LoVo (cell line): ENCODE measurements around the gene ZFAND3.

Experiments
- DNase-seq: peaks from one replicate; pipeline ENCODE4 v3.0.0-alpha.2; 2016; ENCODE audit warnings: low spot score

The ZFAND3 gene

GRCh38 chr6:38169977-38170526 is 350.5 kb downstream of the ZFAND3 start:
- no peak for DNase-seq

DNA sequence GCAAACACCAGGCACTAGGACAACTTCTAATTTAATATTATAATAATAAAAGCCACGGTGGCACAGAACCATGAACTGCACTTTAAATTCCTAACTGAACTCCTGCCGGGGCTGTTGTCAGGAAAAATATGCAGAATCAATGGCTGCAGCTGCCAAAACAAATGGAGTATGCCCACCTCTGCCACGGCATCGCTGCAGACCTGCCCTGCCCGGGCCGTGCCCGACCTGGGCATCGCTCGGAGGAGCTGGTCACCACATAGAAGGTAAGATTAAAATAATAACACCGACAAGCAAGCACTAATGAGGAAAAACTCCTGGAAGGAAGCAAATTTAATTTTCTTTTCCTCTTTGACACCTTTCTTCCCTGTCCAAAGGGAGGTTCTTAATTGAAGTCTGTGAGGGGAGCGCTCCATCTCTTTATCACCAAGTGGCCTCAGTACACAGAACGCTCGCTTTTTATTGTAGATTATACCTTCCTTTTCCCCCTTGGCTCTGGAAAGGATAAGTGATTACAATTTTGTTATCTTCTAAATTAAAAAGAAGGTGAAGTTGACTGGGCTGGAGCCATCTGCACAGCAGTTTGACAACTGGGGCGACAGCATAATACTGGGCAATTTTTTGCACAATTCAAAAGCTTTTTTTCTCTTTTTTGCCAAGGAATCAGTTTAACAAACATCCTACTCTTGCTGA is 351.3 kb downstream of the ZFAND3 start:
- DNase-seq, result no peak

DNA sequence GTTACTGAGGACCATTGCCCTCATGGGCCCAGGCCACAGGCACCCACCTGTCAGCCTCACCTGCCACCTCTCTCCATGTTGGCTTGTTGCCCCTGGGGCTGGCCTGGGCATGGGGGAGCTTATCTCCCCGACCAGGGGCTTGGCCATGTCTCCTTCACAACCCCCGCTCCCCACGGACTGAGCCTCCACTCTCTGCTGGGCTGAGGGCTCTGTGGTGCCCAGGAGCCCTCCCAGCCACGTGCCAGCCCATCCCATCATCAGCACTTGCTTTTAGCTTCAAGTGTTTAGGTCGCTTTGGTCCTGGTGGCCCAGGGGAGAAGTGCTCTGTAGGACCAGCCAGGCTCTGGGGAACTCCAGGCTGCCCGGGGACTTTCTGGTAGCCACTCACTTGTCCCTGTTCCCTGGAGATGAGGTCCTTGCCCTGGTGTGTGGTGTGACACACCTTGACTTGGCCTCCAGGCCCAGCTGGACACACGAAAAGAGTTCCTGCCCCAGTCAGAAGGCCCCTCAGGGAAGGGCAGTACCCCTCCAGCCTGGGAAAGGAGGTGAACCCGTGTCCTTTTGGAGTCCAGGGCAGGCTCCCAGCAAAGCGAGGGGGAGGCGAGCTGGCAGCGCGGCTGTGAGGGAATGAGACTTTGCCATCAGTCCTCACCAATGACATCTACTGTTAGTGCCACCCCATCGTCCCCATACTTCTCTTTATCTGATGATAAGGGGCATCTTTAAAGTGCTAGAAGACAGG is 352.6 kb downstream of the ZFAND3 start:
- no peak for DNase-seq

- no peak for DNase-seq
Observed at GRCh38 chr6:38172739-38173410, 353.3 kb downstream of the ZFAND3 start.

DNA sequence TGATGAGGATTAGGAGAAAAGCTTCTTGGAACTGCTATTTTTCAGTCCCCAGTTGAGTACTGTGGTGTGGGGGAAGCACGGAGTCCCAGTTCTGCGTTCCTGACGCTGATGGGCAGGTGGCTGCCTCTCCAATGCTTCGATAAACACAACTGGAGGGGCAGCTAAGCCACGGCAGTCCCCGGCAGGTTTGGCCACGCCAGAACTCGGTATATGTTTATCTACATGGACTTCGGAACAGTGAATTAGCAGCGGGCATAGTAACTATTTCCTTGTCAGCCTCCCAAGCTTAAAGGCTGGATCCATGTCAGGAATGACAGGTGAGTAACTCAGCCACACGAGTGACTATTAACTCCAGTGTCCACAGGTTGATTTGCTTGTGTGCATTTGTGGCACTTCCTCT is 354.4 kb downstream of the ZFAND3 start:
- no peak for DNase-seq

- DNase-seq, result no peak
Observed at GRCh38 chr6:38174315-38174714, 354.8 kb downstream of the ZFAND3 start.

DNA sequence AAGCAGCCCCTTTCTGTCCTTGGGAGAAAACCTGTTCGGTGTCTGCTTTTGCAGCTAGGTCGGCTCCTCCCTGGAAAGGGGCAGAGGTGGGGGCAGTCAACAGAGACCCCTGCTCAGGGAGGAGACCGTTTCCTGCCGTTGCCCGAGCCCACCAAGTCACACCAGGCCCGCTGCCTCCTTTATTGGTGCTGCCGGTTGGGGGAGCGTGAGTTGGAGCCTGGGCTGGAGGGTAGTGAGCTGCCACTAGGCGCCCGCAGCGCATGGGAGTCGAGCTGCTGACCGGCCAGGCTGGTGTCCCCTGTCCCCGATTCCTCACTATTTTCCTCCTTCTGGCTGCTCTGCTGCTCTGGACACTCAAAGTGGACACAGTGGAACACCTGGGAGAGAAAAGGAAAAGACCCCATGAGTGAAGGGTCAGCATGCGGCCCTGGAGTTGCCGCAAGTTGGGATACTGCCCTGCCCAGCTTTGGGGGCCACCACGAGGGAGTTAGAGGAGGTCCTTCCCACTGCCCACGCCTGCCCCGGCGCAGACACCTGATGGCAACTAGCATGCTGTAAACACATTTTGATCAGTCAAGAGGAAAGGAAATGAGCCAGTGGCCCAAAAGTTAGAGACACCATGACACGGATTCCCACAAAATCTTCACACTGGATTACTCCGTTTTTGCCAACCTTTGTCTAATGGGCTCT is 355.4 kb downstream of the ZFAND3 start:
- DNase-seq, result no peak

DNA sequence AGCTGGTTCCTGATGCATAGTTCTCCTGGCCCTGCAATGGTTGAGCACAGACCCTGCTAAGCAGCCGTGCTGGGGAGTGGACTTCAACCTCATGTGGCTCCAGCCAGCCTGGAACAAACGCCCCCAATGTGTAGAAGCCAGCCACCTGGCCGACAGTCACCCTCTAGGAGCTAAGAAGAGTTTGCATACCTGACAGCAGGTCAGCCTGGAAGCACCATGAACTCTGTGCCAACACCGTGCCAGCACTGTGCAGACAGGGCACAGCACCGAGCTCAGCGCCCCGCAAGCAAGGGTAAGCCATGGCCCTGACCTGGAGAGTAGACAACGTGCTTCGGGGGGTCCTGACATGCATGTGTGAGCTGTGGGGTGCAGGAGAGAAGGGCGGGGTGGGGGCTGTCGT is 356.3 kb downstream of the ZFAND3 start:
- DNase-seq, result no peak

GRCh38 chr6:38176797-38177751 is 357.5 kb downstream of the ZFAND3 start:
- DNase-seq, result no peak

- DNase-seq, result no peak
Observed at GRCh38 chr6:38177882-38178583, 358.5 kb downstream of the ZFAND3 start.

- no peak for DNase-seq
Observed at GRCh38 chr6:38178584-38178886, 359.0 kb downstream of the ZFAND3 start.

GRCh38 chr6:38179300-38179699 is 359.8 kb downstream of the ZFAND3 start:
- DNase-seq, result no peak

- no peak for DNase-seq
Observed at GRCh38 chr6:38179794-38180430, 360.4 kb downstream of the ZFAND3 start.

GRCh38 chr6:38180586-38180985 is 361.1 kb downstream of the ZFAND3 start:
- DNase-seq, result no peak

- no peak for DNase-seq
Observed at GRCh38 chr6:38182426-38182825, 362.9 kb downstream of the ZFAND3 start.

DNA sequence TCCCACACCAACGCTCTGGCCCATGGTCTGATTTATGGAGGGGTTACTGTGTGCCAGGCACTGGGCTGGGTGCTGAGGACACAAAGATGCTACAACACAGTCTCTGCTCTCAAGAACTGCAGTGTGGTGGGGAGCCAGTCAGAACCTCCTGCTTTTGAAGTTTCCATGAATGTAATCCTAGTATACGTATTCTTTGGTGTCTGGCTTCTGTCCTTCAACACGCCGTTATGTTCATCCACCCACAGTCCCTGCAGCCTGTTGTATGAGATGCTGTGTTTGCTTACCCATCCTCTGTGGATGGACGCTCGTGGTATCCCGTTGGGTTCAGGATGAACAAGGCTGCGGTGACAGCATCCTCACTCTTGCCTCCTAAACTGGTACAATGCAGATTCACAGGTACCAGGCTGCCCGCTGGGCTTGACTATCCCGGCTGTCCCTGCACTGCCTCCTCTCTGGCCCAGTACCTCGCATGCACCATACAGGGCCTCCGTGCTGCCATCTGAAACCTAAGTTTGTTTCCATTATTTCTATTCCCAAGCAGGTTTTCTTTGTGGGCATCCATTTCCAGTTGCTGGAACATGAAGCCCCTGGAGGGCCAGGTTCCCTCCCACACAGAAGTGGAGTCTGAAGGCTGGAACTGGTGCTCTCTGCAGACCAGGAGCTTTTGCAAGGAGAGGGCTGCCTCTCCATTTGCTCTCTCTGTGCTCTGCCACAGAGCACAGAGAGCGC is 364.5 kb downstream of the ZFAND3 start:
- DNase-seq, result no peak

GRCh38 chr6:38184585-38185080 is 365.1 kb downstream of the ZFAND3 start:
- DNase-seq, result no peak

GRCh38 chr6:38185244-38185643 is 365.7 kb downstream of the ZFAND3 start:
- DNase-seq, result no peak

DNA sequence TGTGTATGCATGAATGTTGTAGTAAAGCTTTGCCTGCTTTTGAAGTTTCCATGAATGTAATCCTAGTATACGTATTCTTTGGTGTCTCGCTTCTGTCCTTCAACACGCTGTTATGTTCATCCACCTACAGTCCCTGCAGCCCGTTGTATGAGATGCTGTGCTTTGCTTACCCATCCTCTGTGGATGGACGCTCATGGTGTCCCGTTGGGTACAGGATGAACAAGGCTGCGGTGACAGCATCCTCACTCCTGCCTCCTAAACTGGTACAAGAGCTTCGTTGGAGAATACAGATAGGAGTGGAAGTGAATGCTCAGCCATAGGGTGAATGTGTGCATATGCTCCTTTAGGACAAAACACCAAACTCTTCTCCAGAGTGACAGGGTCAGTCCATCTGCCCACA is 366.2 kb downstream of the ZFAND3 start:
- DNase-seq, result no peak
